ENCODE results near the gene CTBP1.

Gene CTBP1

GRCh38 chr4:1279253-1279652, 30.3 kb upstream of the CTBP1 start:
- DNase-seq, result no peak

GRCh38 chr4:1277667-1278665, 29.0 kb upstream of the CTBP1 start:
- no peak for DNase-seq

GRCh38 chr4:1276984-1277383, 28.1 kb upstream of the CTBP1 start:
- DNase-seq, result no peak

- DNase-seq, result no peak
These were observed 25.9 kb upstream of the CTBP1 start for GRCh38 chr4:1274871-1275270.

GRCh38 chr4:1271686-1272085, 22.8 kb upstream of the CTBP1 start:
- no peak for DNase-seq

- no peak for DNase-seq
These were observed 20.3 kb upstream of the CTBP1 start for GRCh38 chr4:1269209-1269608.

GRCh38 chr4:1266881-1267763, 18.2 kb upstream of the CTBP1 start:
- no peak for DNase-seq

- DNase-seq, result no peak
These were observed 16.4 kb upstream of the CTBP1 start for GRCh38 chr4:1265351-1265750.

- no peak for DNase-seq
These were observed 16.0 kb upstream of the CTBP1 start for GRCh38 chr4:1264942-1265341.

- DNase-seq, result no peak
These were observed 12.4 kb upstream of the CTBP1 start for GRCh38 chr4:1261107-1261928.

GRCh38 chr4:1260418-1261106, 11.6 kb upstream of the CTBP1 start:
- DNase-seq, result no peak

- DNase-seq, result no peak
These were observed 11.0 kb upstream of the CTBP1 start for GRCh38 chr4:1259966-1260365.

GRCh38 chr4:1258457-1258856, 9.5 kb upstream of the CTBP1 start:
- DNase-seq, result no peak

GRCh38 chr4:1255699-1256098, 6.8 kb upstream of the CTBP1 start:
- no peak for DNase-seq

- no peak for DNase-seq
These were observed 6.2 kb upstream of the CTBP1 start for GRCh38 chr4:1255151-1255550.

- DNase-seq, result no peak
These were observed 4.9 kb upstream of the CTBP1 start for GRCh38 chr4:1253831-1254230.

GRCh38 chr4:1252928-1253492, 4.1 kb upstream of the CTBP1 start:
- DNase-seq, result no peak

GRCh38 chr4:1251773-1252066, 2.8 kb upstream of the CTBP1 start:
- DNase-seq, result no peak

- no peak for DNase-seq
These were observed 2.2 kb upstream of the CTBP1 start for GRCh38 chr4:1250921-1251772.

- DNase-seq, result no peak
These were observed 1.5 kb upstream of the CTBP1 start for GRCh38 chr4:1250527-1250812.

Data from SHP77 treated with DMSO at 0.1 percent for 48 hours (cell line).